ENCODE data around the gene TAF11L7.
"Not testable (repeated sequence)": the region's sequence is repeated elsewhere in the genome, so short reads cannot be mapped to it uniquely, and the experiment has no call there.

Gene TAF11L7

GRCh38 chr5:17585658-17586057, at the start of gene TAF11L7:
TAF11L7 (minus strand) TSS chr5:17585758.
- not testable (repeated sequence) for DNase-seq; H3K9me3 Mint-ChIP-seq; H3K36me3 Mint-ChIP-seq (ENCODE audit: low read depth); H3K27ac Mint-ChIP-seq; H3K27me3 Mint-ChIP-seq (ENCODE audit: low read depth, poor library complexity); H3K4me3 Mint-ChIP-seq; H3K4me1 Mint-ChIP-seq

GRCh38 chr5:17634160-17634559, 48.6 kb upstream of the TAF11L7 start, which contains the start of gene TAF11L14:
TAF11L14 (plus strand) TSS chr5:17634460.
- no peak for TF ChIP-seq CTCF (IDR thresholded peaks at IDR 0.05)
- DNase-seq: no peak
- Mint-ChIP-seq H3K4me3 (no peak within 1 kb of the TSS), H3K27me3 (ENCODE audit: low read depth, poor library complexity) (no peaks in the 10 kb centered on the region), H3K9me3 (no peaks in the 10 kb centered on the region), H3K27ac (no peak within 1 kb of the TSS), H3K4me1 (no peaks in the 10 kb centered on the region), H3K36me3 (ENCODE audit: low read depth) (no peaks in the 10 kb centered on the region)

GRCh38 chr5:17631788-17632187, 46.2 kb upstream of the TAF11L7 start, which contains the start of gene TAF11L13:
TAF11L13 (plus strand) TSS chr5:17632088.
- not testable (repeated sequence) for H3K4me3 Mint-ChIP-seq; DNase-seq; H3K9me3 Mint-ChIP-seq; H3K36me3 Mint-ChIP-seq (ENCODE audit: low read depth); H3K27me3 Mint-ChIP-seq (ENCODE audit: low read depth, poor library complexity); H3K4me1 Mint-ChIP-seq; H3K27ac Mint-ChIP-seq

GRCh38 chr5:17625686-17626085, 40.1 kb upstream of the TAF11L7 start:
- no peak overlapping the region for H3K27ac Mint-ChIP-seq
- no peaks in the 10 kb centered on the region for H3K9me3 Mint-ChIP-seq
- H3K27me3 Mint-ChIP-seq (ENCODE audit: low read depth, poor library complexity): no peaks in the 10 kb centered on the region
- no peak for TF ChIP-seq CTCF (IDR thresholded peaks at IDR 0.05)
- no peak overlapping the region for H3K4me3 Mint-ChIP-seq
- no peak for DNase-seq
- H3K4me1 Mint-ChIP-seq: no peaks in the 10 kb centered on the region
- no peaks in the 10 kb centered on the region for H3K36me3 Mint-ChIP-seq (ENCODE audit: low read depth)

GRCh38 chr5:17620627-17621026, 35.1 kb upstream of the TAF11L7 start:
- no peaks in the 10 kb centered on the region for H3K27me3 Mint-ChIP-seq (ENCODE audit: low read depth, poor library complexity)
- H3K4me3 Mint-ChIP-seq: no peak overlapping the region
- no peaks in the 10 kb centered on the region for H3K36me3 Mint-ChIP-seq (ENCODE audit: low read depth)
- DNase-seq: no peak
- H3K9me3 Mint-ChIP-seq: no peaks in the 10 kb centered on the region
- no peak for TF ChIP-seq CTCF (IDR thresholded peaks at IDR 0.05)
- H3K27ac Mint-ChIP-seq: no peak overlapping the region
- no peaks in the 10 kb centered on the region for H3K4me1 Mint-ChIP-seq

- Mint-ChIP-seq H3K4me1 (no peaks in the 10 kb centered on the region), H3K4me3 (no peak overlapping the region), H3K36me3 (ENCODE audit: low read depth) (no peaks in the 10 kb centered on the region), H3K27me3 (ENCODE audit: low read depth, poor library complexity) (peaks cover 3% of the 10 kb centered on the region), H3K27ac (no peak overlapping the region), H3K9me3 (no peaks in the 10 kb centered on the region)
- no peak for DNase-seq
- no peak for TF ChIP-seq CTCF (IDR thresholded peaks at IDR 0.05)
These were observed 33.8 kb upstream of the TAF11L7 start for GRCh38 chr5:17619354-17619753.

- Mint-ChIP-seq H3K27ac (no peak overlapping the region), H3K27me3 (ENCODE audit: low read depth, poor library complexity) (peaks cover 3% of the 10 kb centered on the region), H3K4me3 (no peak overlapping the region), H3K4me1 (no peaks in the 10 kb centered on the region), H3K9me3 (no peaks in the 10 kb centered on the region), H3K36me3 (ENCODE audit: low read depth) (no peaks in the 10 kb centered on the region)
- no peak for TF ChIP-seq CTCF (IDR thresholded peaks at IDR 0.05)
- no peak for DNase-seq
These were observed 29.5 kb upstream of the TAF11L7 start for GRCh38 chr5:17614872-17615605.

- H3K36me3 Mint-ChIP-seq (ENCODE audit: low read depth); DNase-seq; H3K9me3 Mint-ChIP-seq; H3K27me3 Mint-ChIP-seq (ENCODE audit: low read depth, poor library complexity); H3K4me1 Mint-ChIP-seq; H3K4me3 Mint-ChIP-seq: not testable (repeated sequence)
- H3K27ac Mint-ChIP-seq: peak within 1 kb of the TSS; percentile 30
These were observed 24.5 kb upstream of the TAF11L7 start, which contains the start of gene TAF11L12 for GRCh38 chr5:17610092-17610491. TAF11L12 (plus strand) TSS chr5:17610392.

- DNase-seq; H3K4me1 Mint-ChIP-seq; H3K9me3 Mint-ChIP-seq; H3K27ac Mint-ChIP-seq; H3K36me3 Mint-ChIP-seq (ENCODE audit: low read depth); H3K27me3 Mint-ChIP-seq (ENCODE audit: low read depth, poor library complexity); H3K4me3 Mint-ChIP-seq: not testable (repeated sequence)
These were observed 21.9 kb upstream of the TAF11L7 start for GRCh38 chr5:17607461-17607860.

All from nephron progenitor cell (in vitro differentiated cells).